ENCODE data around the gene OR8U1. TPM values are rescaled to one million over a fixed set of nuclear protein-coding genes. Genes with fewer than 3 reads are reported as not detected.
"Not testable (repeated sequence)": the region's sequence is repeated elsewhere in the genome, so short reads cannot be mapped to it uniquely, and the experiment has no call there.

The OR8U1 gene
- total RNA-seq (not detected), polyA plus RNA-seq (not detected)

DNA sequence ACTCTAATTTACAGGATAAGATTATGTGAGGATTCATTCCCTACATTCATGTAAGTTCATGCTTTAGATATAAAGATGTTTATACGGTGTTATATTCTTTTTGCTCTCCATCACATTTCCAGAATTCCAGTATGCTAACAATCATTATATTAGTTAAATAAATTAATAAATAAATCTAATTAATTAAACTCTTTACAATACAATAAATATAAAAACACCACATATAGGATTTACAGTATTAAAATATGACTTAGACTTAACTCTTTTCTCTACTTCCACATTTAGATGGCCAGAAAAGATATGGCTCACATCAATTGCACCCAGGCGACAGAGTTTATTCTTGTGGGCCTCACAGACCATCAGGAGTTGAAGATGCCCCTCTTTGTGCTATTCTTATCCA lies at the start of gene OR8U1:
OR8U1 (plus strand) TSS at position 301 of the 400 bp plus-strand sequence; CDS start at position 301, 0 bp downstream.
- Histone ChIP-seq H3K4me3 (ENCODE audit: low read depth, low read length) (no peak within 1 kb of the TSS), H3K27ac (ENCODE audit: low read depth) (no peak within 1 kb of the TSS), H3K4me1 (ENCODE audit: insufficient read depth) (no peaks in the 10 kb centered on the region), H3K36me3 (ENCODE audit: insufficient read depth) (no peaks in the 10 kb centered on the region)
- 71% methylated on average over 2 of the region's 2 CpGs for WGBS
- no peak for DNase-seq (ENCODE audit: extremely low spot score)

GRCh38 chr11:56331861-56332491 lies 43.4 kb upstream of the OR8U1 start:
- DNase-seq (ENCODE audit: extremely low spot score) = no peak
- Histone ChIP-seq H3K27ac (ENCODE audit: low read depth) (no peak overlapping the region), H3K4me3 (ENCODE audit: low read depth, low read length) (no peak overlapping the region), H3K4me1 (ENCODE audit: insufficient read depth) (no peaks in the 10 kb centered on the region), H3K36me3 (ENCODE audit: insufficient read depth) (no peaks in the 10 kb centered on the region)
- 91% methylated on average over 34 of the region's 34 CpGs for WGBS

DNA sequence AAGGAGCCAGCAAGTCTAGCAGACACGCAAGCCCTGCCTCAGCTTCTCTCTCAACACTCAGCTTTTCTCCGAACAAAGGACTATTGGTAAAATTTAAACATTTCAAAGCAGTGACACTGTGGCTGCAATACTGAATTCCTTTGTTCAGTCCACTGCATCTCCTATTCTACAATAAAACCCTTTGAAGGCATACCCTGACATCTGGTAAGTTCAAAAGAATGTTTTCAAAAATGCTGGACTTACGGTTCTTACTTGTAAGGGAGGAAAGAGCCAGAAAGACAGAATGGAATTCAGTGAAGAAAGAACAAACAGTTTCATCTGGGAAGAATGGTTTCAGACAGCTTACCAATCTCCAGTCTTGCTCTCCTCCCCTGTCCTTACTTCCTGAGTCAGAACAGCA lies 42.3 kb upstream of the OR8U1 start:
- no peaks in the 10 kb centered on the region for H3K4me1 ChIP-seq (ENCODE audit: insufficient read depth)
- 36% methylated on average over 3 of the region's 3 CpGs for WGBS

GRCh38 chr11:56340289-56340688 lies 35.1 kb upstream of the OR8U1 start:
- Histone ChIP-seq H3K27ac (ENCODE audit: low read depth) (no peak overlapping the region), H3K4me1 (ENCODE audit: insufficient read depth) (no peaks in the 10 kb centered on the region)

More for the DNA sequence above, 42.3 kb upstream of the OR8U1 start:
- no peak for DNase-seq (ENCODE audit: extremely low spot score)
- Histone ChIP-seq H3K36me3 (ENCODE audit: insufficient read depth) (no peaks in the 10 kb centered on the region), H3K27ac (ENCODE audit: low read depth) (no peak overlapping the region), H3K4me3 (ENCODE audit: low read depth, low read length) (no peak overlapping the region)

GRCh38 chr11:56345739-56346138 lies 29.7 kb upstream of the OR8U1 start, which contains the start of gene OR8K1:
Gene OR8K1 (plus strand): TSS chr11:56346039. CDS start chr11:56346039, 0 bp downstream.
- Histone ChIP-seq H3K36me3 (ENCODE audit: insufficient read depth) (no peaks in the 10 kb centered on the region), H3K4me1 (ENCODE audit: insufficient read depth) (no peaks in the 10 kb centered on the region), H3K27ac (ENCODE audit: low read depth) (no peak within 1 kb of the TSS), H3K4me3 (ENCODE audit: low read depth, low read length) (no peak within 1 kb of the TSS)
- no peak for DNase-seq (ENCODE audit: extremely low spot score)
- WGBS = 83% methylated on average over 1 of the region's 1 CpG

More at GRCh38 chr11:56340289-56340688, 35.1 kb upstream of the OR8U1 start:
- DNase-seq (ENCODE audit: extremely low spot score) = no peak
- Histone ChIP-seq H3K36me3 (ENCODE audit: insufficient read depth) (no peaks in the 10 kb centered on the region), H3K4me3 (ENCODE audit: low read depth, low read length) (no peak overlapping the region)

DNA sequence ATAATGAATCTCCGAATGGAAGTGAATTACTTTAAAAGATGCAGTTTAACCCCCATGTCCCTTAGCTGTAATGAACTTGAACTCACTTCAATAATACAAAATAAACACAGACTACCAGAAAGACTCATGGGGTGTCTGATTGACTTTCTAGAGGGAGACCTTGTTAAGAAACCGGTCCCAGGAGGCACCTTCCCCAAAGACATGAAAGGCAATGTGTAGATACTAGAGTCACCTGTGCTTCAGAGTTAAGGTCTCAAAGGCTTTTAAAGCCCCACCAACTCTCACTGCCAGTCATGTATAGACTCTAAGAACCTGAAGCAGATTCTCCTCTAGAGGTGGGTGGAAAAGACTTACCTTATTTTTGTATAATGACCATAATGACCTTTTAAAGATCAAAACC lies 21.4 kb upstream of the OR8U1 start, which contains the start of gene OR8J1:
OR8J1 (plus strand) TSS at position 301 of the 400 bp plus-strand sequence. CDS start 5,956 bp downstream, outside the sequence.
- 84% methylated on average over 2 of the region's 2 CpGs for WGBS
- DNase-seq (ENCODE audit: extremely low spot score) = no peak
- no peaks in the 10 kb centered on the region for H3K4me1 ChIP-seq (ENCODE audit: insufficient read depth)
- no peak within 1 kb of the TSS for H3K4me3 ChIP-seq (ENCODE audit: low read depth, low read length)
- H3K27ac ChIP-seq (ENCODE audit: low read depth) = no peak within 1 kb of the TSS
- no peaks in the 10 kb centered on the region for H3K36me3 ChIP-seq (ENCODE audit: insufficient read depth)

- no peaks in the 10 kb centered on the region for H3K36me3 ChIP-seq (ENCODE audit: insufficient read depth)
- 64% methylated on average over 2 of the region's 2 CpGs for WGBS
- no peak overlapping the region for H3K27ac ChIP-seq (ENCODE audit: low read depth)
- DNase-seq (ENCODE audit: extremely low spot score) = no peak
- H3K4me1 ChIP-seq (ENCODE audit: insufficient read depth) = no peaks in the 10 kb centered on the region
- H3K4me3 ChIP-seq (ENCODE audit: low read depth, low read length) = no peak overlapping the region
Observed at GRCh38 chr11:56380120-56380519, 4.7 kb downstream of the OR8U1 start.

GRCh38 chr11:56394381-56394780 lies 19.0 kb downstream of the OR8U1 start:
- WGBS = 82% methylated on average over 3 of the region's 3 CpGs
- H3K27ac ChIP-seq (ENCODE audit: low read depth) = no peak overlapping the region
- no peaks in the 10 kb centered on the region for H3K4me1 ChIP-seq (ENCODE audit: insufficient read depth)
- no peak overlapping the region for H3K4me3 ChIP-seq (ENCODE audit: low read depth, low read length)
- no peak for DNase-seq (ENCODE audit: extremely low spot score)
- no peaks in the 10 kb centered on the region for H3K36me3 ChIP-seq (ENCODE audit: insufficient read depth)

DNA sequence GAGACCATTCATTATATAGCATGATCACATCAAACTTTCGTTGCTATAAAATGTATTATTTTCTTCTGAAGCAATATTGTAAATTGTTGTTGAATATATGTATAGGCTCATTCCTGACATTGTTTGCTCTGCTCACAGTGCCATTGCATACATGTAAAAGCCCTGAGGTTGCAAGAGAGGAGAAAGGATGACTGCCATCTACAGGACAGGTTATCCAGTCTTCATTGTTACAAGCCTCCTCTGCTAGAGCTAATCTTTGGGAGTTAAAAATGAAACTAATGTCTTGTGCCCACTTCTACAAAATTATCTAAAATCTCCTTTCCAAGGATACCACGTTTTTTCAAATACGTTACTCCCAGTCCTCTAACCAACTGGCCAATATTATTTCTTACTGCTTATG lies 20.6 kb downstream of the OR8U1 start:
- no peaks in the 10 kb centered on the region for H3K36me3 ChIP-seq (ENCODE audit: insufficient read depth)
- 66% methylated on average over 3 of the region's 3 CpGs for WGBS
- H3K4me1 ChIP-seq (ENCODE audit: insufficient read depth) = no peaks in the 10 kb centered on the region
- H3K27ac ChIP-seq (ENCODE audit: low read depth) = no peak overlapping the region
- DNase-seq (ENCODE audit: extremely low spot score) = no peak
- no peak overlapping the region for H3K4me3 ChIP-seq (ENCODE audit: low read depth, low read length)

DNA sequence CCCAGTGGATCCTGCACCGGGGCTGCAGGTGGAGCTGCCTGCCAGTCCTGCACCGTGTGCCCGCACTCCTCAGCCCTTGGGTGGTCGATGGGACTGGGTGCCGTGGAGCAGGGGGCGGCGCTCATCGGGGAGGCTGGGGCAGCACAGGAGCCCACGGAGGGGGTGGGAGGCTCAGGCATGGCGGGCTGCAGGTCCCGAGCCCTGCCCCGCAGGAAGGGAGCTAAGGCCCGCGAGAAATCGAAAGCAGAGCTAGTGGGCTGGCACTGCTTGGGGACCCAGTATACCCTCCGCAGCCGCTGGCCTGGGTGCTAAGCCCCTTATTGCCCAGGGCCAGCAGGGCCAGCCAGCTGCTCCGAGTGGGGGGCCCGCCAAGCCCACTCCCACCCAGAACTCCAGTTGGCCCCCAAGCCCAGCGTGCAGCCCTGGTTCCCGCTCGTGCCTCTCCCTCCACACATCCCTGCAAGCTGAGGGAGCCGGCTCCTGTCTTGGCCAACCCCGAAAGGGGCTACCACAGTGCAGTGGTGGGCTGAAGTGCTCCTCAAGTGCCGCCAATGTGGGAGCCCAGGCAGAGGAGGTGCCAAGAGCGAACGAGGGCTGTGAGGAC lies 26.5 kb downstream of the OR8U1 start:
- not testable (repeated sequence) for H3K4me1 ChIP-seq (ENCODE audit: insufficient read depth); H3K4me3 ChIP-seq (ENCODE audit: low read depth, low read length); H3K36me3 ChIP-seq (ENCODE audit: insufficient read depth); H3K27ac ChIP-seq (ENCODE audit: low read depth); DNase-seq (ENCODE audit: extremely low spot score)
- 93% methylated on average over 27 of the region's 27 CpGs for WGBS

DNA sequence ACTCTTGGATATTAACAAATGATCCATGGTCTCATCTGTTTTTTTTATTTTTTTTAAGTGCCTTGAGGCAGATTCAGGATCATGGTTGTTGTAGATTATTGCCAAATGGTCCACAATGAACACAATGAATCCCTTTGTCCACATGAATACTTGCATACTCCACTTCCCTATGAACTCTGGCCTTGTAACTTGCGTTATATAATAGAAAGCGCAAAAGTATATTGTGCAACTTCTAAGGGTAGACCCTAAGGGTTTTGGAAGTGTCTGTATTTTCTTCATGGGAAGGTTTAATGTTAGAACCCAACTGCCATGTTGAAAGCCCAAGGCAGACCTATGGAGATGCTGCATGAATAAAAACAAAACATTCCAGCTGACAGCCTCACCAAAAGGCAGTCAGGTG lies 29.0 kb downstream of the OR8U1 start:
- H3K4me1 ChIP-seq (ENCODE audit: insufficient read depth) = no peaks in the 10 kb centered on the region
- DNase-seq (ENCODE audit: extremely low spot score) = no peak
- H3K27ac ChIP-seq (ENCODE audit: low read depth) = no peak overlapping the region
- WGBS = 92% methylated on average over 2 of the region's 2 CpGs
- H3K4me3 ChIP-seq (ENCODE audit: low read depth, low read length) = no peak overlapping the region
- H3K36me3 ChIP-seq (ENCODE audit: insufficient read depth) = no peaks in the 10 kb centered on the region

GRCh38 chr11:56410801-56411200 lies 35.4 kb downstream of the OR8U1 start:
- no peaks in the 10 kb centered on the region for H3K4me1 ChIP-seq (ENCODE audit: insufficient read depth)
- no peak overlapping the region for H3K4me3 ChIP-seq (ENCODE audit: low read depth, low read length)
- no peaks in the 10 kb centered on the region for H3K36me3 ChIP-seq (ENCODE audit: insufficient read depth)
- DNase-seq (ENCODE audit: extremely low spot score) = no peak
- no peak overlapping the region for H3K27ac ChIP-seq (ENCODE audit: low read depth)

- H3K36me3 ChIP-seq (ENCODE audit: insufficient read depth) = no peaks in the 10 kb centered on the region
- no peak within 1 kb of the TSS for H3K4me3 ChIP-seq (ENCODE audit: low read depth, low read length)
- no peak within 1 kb of the TSS for H3K27ac ChIP-seq (ENCODE audit: low read depth)
- H3K4me1 ChIP-seq (ENCODE audit: insufficient read depth) = no peaks in the 10 kb centered on the region
- no peak for DNase-seq (ENCODE audit: extremely low spot score)
- WGBS = 89% methylated on average over 1 of the region's 1 CpG
Observed at GRCh38 chr11:56412396-56412795, 37.0 kb downstream of the OR8U1 start, which contains the start of gene OR5AL1. Gene OR5AL1 (plus strand): TSS chr11:56412696.
